GM10266 (cell line): ENCODE data around the gene DCK.

Experiments
- DNase-seq: peaks from one replicate; pipeline ENCODE4 v3.0.0; 2012; ENCODE audit errors: extremely low spot score
- CTCF ChIP-seq: IDR thresholded peaks from 2 replicates; pipeline ENCODE4 v1.5.1; 2012; ENCODE audit warnings: mild to moderate bottlenecking, low read depth; ENCODE audit not compliant: control insufficient read depth, insufficient read depth; ENCODE audit errors: missing control alignments

The DCK gene

DNA sequence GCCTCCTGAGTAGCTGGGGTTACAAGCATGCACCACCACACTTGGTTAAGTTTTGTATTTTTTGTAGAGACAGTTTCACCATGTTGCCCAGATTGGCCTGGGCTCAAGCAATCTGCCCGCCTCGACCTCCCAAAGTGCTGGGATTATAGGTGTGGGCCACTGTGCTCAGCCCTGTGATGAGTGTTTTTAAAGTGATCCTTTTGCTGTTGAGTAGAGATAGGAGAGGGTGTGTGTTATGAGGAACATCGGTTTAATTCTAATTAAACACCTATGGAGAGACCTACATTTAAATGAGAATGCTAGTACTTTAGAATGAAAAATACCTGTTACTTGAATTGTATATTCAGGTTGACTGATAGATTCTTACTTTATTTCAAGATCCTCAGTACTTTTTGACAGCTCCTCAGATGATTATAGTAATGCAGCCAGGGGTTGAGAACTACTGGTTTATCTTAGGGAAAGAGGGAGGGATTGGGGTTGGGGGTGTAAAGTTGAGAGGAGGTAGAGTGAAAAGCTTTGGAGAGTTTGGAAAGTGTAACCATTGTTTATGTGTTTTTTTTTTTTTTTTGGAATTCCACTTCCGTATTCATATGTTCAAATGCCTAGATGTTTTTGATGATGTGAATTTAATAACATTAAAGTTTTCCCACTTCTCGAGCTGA is 36.8 kb upstream of the DCK start:
- no peak for TF ChIP-seq CTCF
- no peak for DNase-seq

DNA sequence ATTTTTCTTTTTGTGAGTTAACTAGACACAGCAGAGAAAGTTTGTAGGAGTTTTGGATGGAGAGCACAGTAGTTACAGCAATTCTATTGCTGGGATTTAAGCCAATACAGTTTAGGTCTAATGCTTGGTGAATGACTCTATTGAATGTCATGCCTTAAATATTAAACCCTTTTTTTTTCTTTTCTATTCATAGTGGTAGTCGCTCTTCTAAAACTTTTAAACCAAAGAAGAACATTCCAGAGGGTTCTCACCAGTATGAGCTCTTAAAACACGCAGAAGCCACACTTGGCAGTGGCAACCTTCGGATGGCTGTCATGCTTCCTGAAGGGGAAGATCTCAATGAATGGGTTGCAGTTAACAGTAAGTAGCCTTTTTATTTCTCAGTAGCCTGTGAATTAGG is 34.8 kb upstream of the DCK start:
- TF ChIP-seq CTCF: no peak
- DNase-seq: no peak

DNA sequence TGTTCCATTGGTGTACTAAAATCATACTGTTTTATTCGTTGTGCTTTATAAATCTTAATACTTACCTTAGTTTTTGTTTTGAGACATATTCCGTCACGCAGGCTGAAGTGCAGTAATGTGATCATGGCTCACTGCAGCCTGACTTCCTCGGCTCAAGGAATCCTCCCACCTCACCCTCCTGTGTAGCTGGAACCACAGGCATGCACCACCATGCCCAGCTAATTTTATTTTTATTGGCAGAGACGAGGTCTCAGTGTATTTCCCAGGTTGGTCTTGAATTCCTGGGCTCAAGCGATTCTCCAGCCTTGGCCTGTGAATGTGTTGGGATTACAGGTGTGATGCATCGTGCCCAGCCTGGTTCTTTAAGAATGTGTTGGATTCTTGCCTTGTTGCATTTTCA is 24.4 kb upstream of the DCK start:
- TF ChIP-seq CTCF: no peak
- DNase-seq: no peak

GRCh38 chr4:70976252-70976651 is 17.2 kb upstream of the DCK start:
- no peak for DNase-seq
- no peak for TF ChIP-seq CTCF

- peak; percentile 13 for DNase-seq
- no peak for TF ChIP-seq CTCF
Measured at GRCh38 chr4:70979445-70980008, 13.9 kb upstream of the DCK start.

- TF ChIP-seq CTCF: no peak
- no peak for DNase-seq
Measured at GRCh38 chr4:70980196-70980595, 13.3 kb upstream of the DCK start.

DNA sequence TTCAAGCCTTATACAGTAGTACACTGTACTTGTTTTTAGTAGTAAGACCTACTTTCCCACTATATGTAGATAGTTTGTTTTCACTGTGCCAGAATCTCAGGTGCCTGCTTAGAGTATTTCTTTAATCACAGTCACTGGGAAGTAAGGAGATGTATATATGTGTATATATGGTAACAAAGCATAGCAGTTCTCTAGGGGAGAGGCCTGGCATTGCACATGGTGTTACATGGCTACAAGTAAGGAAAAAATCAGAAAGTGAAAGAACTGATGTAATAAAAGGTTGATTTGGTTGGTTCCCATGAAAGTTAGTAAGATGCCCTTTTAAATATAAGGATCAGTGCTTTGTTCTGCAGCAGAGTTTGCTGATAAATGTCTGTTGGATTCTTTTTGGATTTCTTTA is 9.3 kb upstream of the DCK start:
- no peak for TF ChIP-seq CTCF
- DNase-seq: no peak
